HEK293T (cell line): Measurements from ENCODE around the gene LRP1B.

ENCODE experiments used
- ARNT ChIP-seq: fragments of 450-650 bp; IDR thresholded peaks from 2 replicates; pipeline ENCODE4 v1.6.1; 2017; ENCODE audit warnings: mild to moderate bottlenecking
- BHLHE40 ChIP-seq: fragments of 450-650 bp; IDR thresholded peaks from 2 replicates; pipeline ENCODE4 v1.6.1; 2016; ENCODE audit warnings: mild to moderate bottlenecking, moderate library complexity, borderline replicate concordance
- ELF4 ChIP-seq: fragments of 450-650 bp; IDR thresholded peaks from 2 replicates; pipeline ENCODE4 v1.6.1; 2017; ENCODE audit warnings: antibody characterized with exemption
- FOXA1 ChIP-seq: fragments of 450-650 bp; IDR thresholded peaks from 2 replicates; pipeline ENCODE4 v1.6.1; 2016; ENCODE audit warnings: mild to moderate bottlenecking
- FOXM1 ChIP-seq: fragments of 450-650 bp; IDR thresholded peaks from 2 replicates; pipeline ENCODE4 v1.6.1; 2017; ENCODE audit warnings: mild to moderate bottlenecking, borderline replicate concordance
- HDGF ChIP-seq: fragments of 450-650 bp; IDR thresholded peaks from 2 replicates; pipeline ENCODE4 v1.6.1; 2017; ENCODE audit warnings: antibody characterized with exemption, borderline replicate concordance
- L3MBTL2 ChIP-seq: fragments of 450-650 bp; conservative IDR thresholded peaks from 2 replicates; pipeline ENCODE4 v1.6.1; 2016; ENCODE audit warnings: mild to moderate bottlenecking
- LEF1 ChIP-seq: fragments of 450-650 bp; IDR thresholded peaks from 2 replicates; pipeline ENCODE4 v1.6.1; 2017; ENCODE audit warnings: mild to moderate bottlenecking, borderline replicate concordance
- NFRKB ChIP-seq: fragments of 450-650 bp; IDR thresholded peaks from 2 replicates; pipeline ENCODE4 v1.6.1; 2016; ENCODE audit warnings: mild to moderate bottlenecking, moderate library complexity
- PKNOX1 ChIP-seq: fragments of 450-650 bp; IDR thresholded peaks from 2 replicates; pipeline ENCODE4 v1.6.1; 2016
- SP1 ChIP-seq: fragments of 450-650 bp; IDR thresholded peaks from 2 replicates; pipeline ENCODE4 v1.6.1; 2017
- ZNF384 ChIP-seq: fragments of 450-650 bp; IDR thresholded peaks from 2 replicates; pipeline ENCODE4 v1.6.1; 2016

GRCh38 chr2:141791521-141791920 is 339.3 kb downstream of the LRP1B start:
- TF ChIP-seq FOXA1 (no peak), ELF4 (no peak), NFRKB (no peak), PKNOX1 (no peak), ARNT (no peak), LEF1 (no peak), HDGF (no peak), ZNF384 (no peak), L3MBTL2 (no peak), FOXM1 (no peak), BHLHE40 (no peak), SP1 (no peak)
